Measurements from ENCODE around the gene ACSF3. TPM values are rescaled to one million over a fixed set of nuclear protein-coding genes. Genes with fewer than 3 reads are reported as not detected.

ACSF3 gene
- total and polyA plus RNA-seq, 2 of the 4 experiments (the other 2 are of a cell fraction): 9.5 to 14.2 TPM

- no peak for TF ChIP-seq ELK1 (IDR thresholded peaks at IDR 0.05; ENCODE audit: borderline replicate concordance, low read depth, low read length)
Measured at GRCh38 chr16:89191033-89191900, 97.6 kb downstream of the ACSF3 start (continued).

DNA sequence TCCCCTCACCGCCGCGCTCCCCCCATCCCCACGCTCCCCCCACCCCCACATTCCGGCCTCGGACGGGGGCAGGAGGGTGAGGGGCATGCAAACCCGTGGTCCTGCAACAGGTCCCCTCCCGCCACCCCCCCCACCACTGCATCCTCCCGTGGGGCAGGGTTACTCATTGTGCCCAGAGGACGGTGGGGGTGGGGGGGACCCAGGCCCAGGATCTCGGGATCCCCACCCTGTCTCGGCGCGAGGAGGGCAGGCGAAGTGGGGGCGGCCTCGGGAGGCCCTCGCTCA, 98.2 kb downstream of the ACSF3 start:
- Histone ChIP-seq H3K23ac (ENCODE audit: low read depth, low read length) (0 out of 2 replicates have a peak overlapping the region, but pooled peaks have one; percentile 16), H4K20me1 (ENCODE audit: insufficient read depth, low read length) (no peaks in the 10 kb centered on the region; the same call in 1 of the 2 replicates), H3K4ac (ENCODE audit: low read depth, low read length) (no peak overlapping the region), H3K56ac (ENCODE audit: extremely low read depth, insufficient read depth, low read length) (no peak overlapping the region; the same call in 1 of the 2 replicates), H2AFZ (replicated peaks; ENCODE audit: low read length, poor library complexity) (peak overlapping the region; percentile 98), H3K14ac (replicated peaks; ENCODE audit: low read depth, low read length) (no peak overlapping the region), H3K9ac (ENCODE audit: low read depth, low read length) (peak overlapping the region; percentile 53; the same call in 1 of the 2 replicates), H3K4me2 (ENCODE audit: low read depth, low read length) (peak overlapping the region; percentile 98), H3K9me3 (ENCODE audit: control insufficient read depth, insufficient read depth, low read length) (no peaks in the 10 kb centered on the region), H2BK5ac (ENCODE audit: low read depth, low read length, poor library complexity, severe bottlenecking) (no peak overlapping the region), H3K36me3 (ENCODE audit: control insufficient read depth, insufficient read depth, low read length) (no peaks in the 10 kb centered on the region), H2BK20ac (ENCODE audit: low read depth, low read length) (no peak overlapping the region), H4K5ac (ENCODE audit: low read depth, low read length) (no peak overlapping the region), H2AK9ac (replicated peaks; ENCODE audit: low read depth, low read length, poor library complexity) (peak overlapping the region; percentile 82), H3K27ac (ENCODE audit: insufficient read depth, low read length) (no peak overlapping the region), H4K91ac (ENCODE audit: insufficient read depth, low read depth, low read length) (no peak overlapping the region), H2AK5ac (ENCODE audit: low read depth, low read length) (no peak overlapping the region), H4K8ac (ENCODE audit: low read depth in 2 of 2, low read length in 2 of 2) (peak overlapping the region in 1 of 2 experiments; percentile 74; a peak in 1 of 4 replicates), H3K18ac (ENCODE audit: low read depth, low read length) (no peak overlapping the region), H3K9me1 (ENCODE audit: insufficient read depth, low read length) (peaks cover 3% of the 10 kb centered on the region; the same call in 1 of the 2 replicates), H3K79me1 (ENCODE audit: low read depth in 1 of 2, low read length in 2 of 2) (no peaks in the 10 kb centered on the region), H3K4me1 (ENCODE audit: control insufficient read depth, insufficient read depth, low read length) (peaks cover 6% of the 10 kb centered on the region), H2BK15ac (ENCODE audit: low read depth, low read length) (no peak overlapping the region), H3K4me3 (ENCODE audit: insufficient read depth, low read depth, low read length) (peak overlapping the region; percentile 95), H2BK120ac (ENCODE audit: low read depth, low read length) (no peak overlapping the region), H3K27me3 (ENCODE audit: control insufficient read depth, insufficient read depth, low read length) (no peaks in the 10 kb centered on the region; the same call in 1 of the 2 replicates)
- intact Hi-C loops (cut with micrococcal nuclease): no loop called here
- ChIA-PET POLR2A (ENCODE audit: unreplicated experiment) (no interaction called here), CTCF (no interaction called here)
- ATAC-seq (ENCODE audit: low read depth): no peak; the same call in 1 of the 2 replicates
- TF ChIP-seq RFX5 (IDR thresholded peaks at IDR 0.05; ENCODE audit: low read depth, low read length): no peak
- no peak for TF ChIP-seq MAFK (IDR thresholded peaks at IDR 0.05; ENCODE audit: low read depth, low read length)
- in situ Hi-C loops (cut with MboI; ENCODE audit: low sequenced_read_pairs): no loop called here
- WGBS, 2 experiments (ENCODE audit: extremely low coverage in 2 of 2, insufficient read length in 1 of 2): 10% methylated on average over 2 of the region's 19 CpGs; no CpG with 5 or more reads in 1 of the 2 experiments
- dilution Hi-C loops (cut with HindIII; ENCODE audit: low sequenced_read_pairs, unreplicated experiment): no loop called here
- no peak for DNase-seq
- no TSS peak for BruUV-seq (replicated peaks)
